Measurements from ENCODE around the gene HINT3. TPM values are rescaled to one million over a fixed set of nuclear protein-coding genes. Genes with fewer than 3 reads are reported as not detected.
A peak's percentile ranks its signal among the peaks of the same experiment; 100 is the strongest.

The HINT3 gene
- total RNA-seq, 1 donor from 2014 or later, result 11.8 TPM

DNA sequence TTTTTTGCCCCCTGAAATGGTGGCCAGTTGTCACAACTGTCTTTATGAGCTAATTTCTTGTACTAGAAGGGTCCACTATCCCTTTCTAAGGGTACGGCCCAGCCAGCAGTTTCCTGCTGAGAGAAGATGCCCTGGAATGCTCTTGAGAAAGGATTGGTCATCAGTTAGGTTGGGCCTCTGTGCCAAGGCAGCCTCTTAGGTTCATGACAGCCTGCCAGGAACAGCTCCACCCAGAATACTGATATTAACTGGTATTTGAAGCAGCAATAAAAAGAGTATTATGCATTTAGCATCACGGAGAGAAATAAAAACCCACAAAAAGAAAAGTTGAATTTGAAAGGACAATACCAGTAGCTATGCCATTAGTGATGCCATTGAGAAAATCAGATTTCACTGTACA is 9.0 kb upstream of the HINT3 start:
- no peak overlapping the region for H3K4me3 ChIP-seq (ENCODE audit: insufficient read depth, low read depth, low read length)
- Mint-ChIP-seq H3K4me3 (ENCODE audit: unreplicated experiment) (no peak overlapping the region), H3K4me1 (ENCODE audit: low read depth, unreplicated experiment) (peaks cover 22% of the 10 kb centered on the region), H3K27me3 (ENCODE audit: low read depth, unreplicated experiment) (no peaks in the 10 kb centered on the region), H3K36me3 (ENCODE audit: low read depth, unreplicated experiment) (no peaks in the 10 kb centered on the region), H3K27ac (ENCODE audit: unreplicated experiment) (no peak overlapping the region), H3K9me3 (ENCODE audit: unreplicated experiment) (no peaks in the 10 kb centered on the region)
- DNase-seq (ENCODE audit: low read depth), result peak; percentile 64
- H3K79me2 ChIP-seq (ENCODE audit: insufficient read depth, low read length), result no peaks in the 10 kb centered on the region
- H4K20me1 ChIP-seq (ENCODE audit: insufficient read depth, low read length), result no peaks in the 10 kb centered on the region
- H3K27ac ChIP-seq (ENCODE audit: low read depth, low read length), result peak overlapping the region; percentile 89
- H3K9me3 ChIP-seq (ENCODE audit: insufficient read depth, low read depth, low read length), result no peaks in the 10 kb centered on the region
- FAIRE-seq, result no peak
- H3K36me3 ChIP-seq (ENCODE audit: insufficient read depth, low read length), result no peaks in the 10 kb centered on the region
- no peak overlapping the region for H3K9ac ChIP-seq (ENCODE audit: low read length)
- peaks cover 33% of the 10 kb centered on the region for H3K4me1 ChIP-seq (ENCODE audit: insufficient read depth, low read length)
- H3K27me3 ChIP-seq (ENCODE audit: insufficient read depth, low read length), result no peaks in the 10 kb centered on the region
- no peak overlapping the region for H3K4me2 ChIP-seq (ENCODE audit: low read length)
- H2AFZ ChIP-seq (ENCODE audit: low read depth, low read length), result no peak overlapping the region
- no peak for TF ChIP-seq EZH2 (IDR thresholded peaks at IDR 0.05; ENCODE audit: insufficient read depth, low read length)
- TF ChIP-seq, protein P1, sequence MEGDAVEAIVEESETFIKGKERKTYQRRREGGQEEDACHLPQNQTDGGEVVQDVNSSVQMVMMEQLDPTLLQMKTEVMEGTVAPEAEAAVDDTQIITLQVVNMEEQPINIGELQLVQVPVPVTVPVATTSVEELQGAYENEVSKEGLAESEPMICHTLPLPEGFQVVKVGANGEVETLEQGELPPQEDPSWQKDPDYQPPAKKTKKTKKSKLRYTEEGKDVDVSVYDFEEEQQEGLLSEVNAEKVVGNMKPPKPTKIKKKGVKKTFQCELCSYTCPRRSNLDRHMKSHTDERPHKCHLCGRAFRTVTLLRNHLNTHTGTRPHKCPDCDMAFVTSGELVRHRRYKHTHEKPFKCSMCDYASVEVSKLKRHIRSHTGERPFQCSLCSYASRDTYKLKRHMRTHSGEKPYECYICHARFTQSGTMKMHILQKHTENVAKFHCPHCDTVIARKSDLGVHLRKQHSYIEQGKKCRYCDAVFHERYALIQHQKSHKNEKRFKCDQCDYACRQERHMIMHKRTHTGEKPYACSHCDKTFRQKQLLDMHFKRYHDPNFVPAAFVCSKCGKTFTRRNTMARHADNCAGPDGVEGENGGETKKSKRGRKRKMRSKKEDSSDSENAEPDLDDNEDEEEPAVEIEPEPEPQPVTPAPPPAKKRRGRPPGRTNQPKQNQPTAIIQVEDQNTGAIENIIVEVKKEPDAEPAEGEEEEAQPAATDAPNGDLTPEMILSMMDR (IDR thresholded peaks at IDR 0.05; ENCODE audit: insufficient read depth, low read depth, low read length), result no peak

- H4K20me1 ChIP-seq (ENCODE audit: insufficient read depth, low read length), result no peaks in the 10 kb centered on the region
- DNase-seq (ENCODE audit: low read depth) (no peak), FAIRE-seq (no peak)
- H3K36me3 ChIP-seq (ENCODE audit: insufficient read depth, low read length), result no peaks in the 10 kb centered on the region
- H2AFZ ChIP-seq (ENCODE audit: low read depth, low read length), result no peak overlapping the region
- Mint-ChIP-seq H3K4me3 (ENCODE audit: unreplicated experiment) (no peak overlapping the region), H3K4me1 (ENCODE audit: low read depth, unreplicated experiment) (peaks cover 18% of the 10 kb centered on the region), H3K36me3 (ENCODE audit: low read depth, unreplicated experiment) (no peaks in the 10 kb centered on the region), H3K27me3 (ENCODE audit: low read depth, unreplicated experiment) (no peaks in the 10 kb centered on the region), H3K9me3 (ENCODE audit: unreplicated experiment) (no peaks in the 10 kb centered on the region), H3K27ac (ENCODE audit: unreplicated experiment) (no peak overlapping the region)
- no peak overlapping the region for H3K9ac ChIP-seq (ENCODE audit: low read length)
- no peaks in the 10 kb centered on the region for H3K79me2 ChIP-seq (ENCODE audit: insufficient read depth, low read length)
- H3K4me3 ChIP-seq (ENCODE audit: insufficient read depth, low read depth, low read length), result no peak overlapping the region
- H3K27me3 ChIP-seq (ENCODE audit: insufficient read depth, low read length), result no peaks in the 10 kb centered on the region
- no peak overlapping the region for H3K4me2 ChIP-seq (ENCODE audit: low read length)
- H3K4me1 ChIP-seq (ENCODE audit: insufficient read depth, low read length), result peaks cover 29% of the 10 kb centered on the region
- TF ChIP-seq, protein P1 (IDR thresholded peaks at IDR 0.05; ENCODE audit: insufficient read depth, low read depth, low read length), result no peak
- no peak for TF ChIP-seq EZH2 (IDR thresholded peaks at IDR 0.05; ENCODE audit: insufficient read depth, low read length)
- H3K27ac ChIP-seq (ENCODE audit: low read depth, low read length), result no peak overlapping the region
- no peaks in the 10 kb centered on the region for H3K9me3 ChIP-seq (ENCODE audit: insufficient read depth, low read depth, low read length)
Measured at GRCh38 chr6:125948455-125948854, 8.1 kb upstream of the HINT3 start.

DNA sequence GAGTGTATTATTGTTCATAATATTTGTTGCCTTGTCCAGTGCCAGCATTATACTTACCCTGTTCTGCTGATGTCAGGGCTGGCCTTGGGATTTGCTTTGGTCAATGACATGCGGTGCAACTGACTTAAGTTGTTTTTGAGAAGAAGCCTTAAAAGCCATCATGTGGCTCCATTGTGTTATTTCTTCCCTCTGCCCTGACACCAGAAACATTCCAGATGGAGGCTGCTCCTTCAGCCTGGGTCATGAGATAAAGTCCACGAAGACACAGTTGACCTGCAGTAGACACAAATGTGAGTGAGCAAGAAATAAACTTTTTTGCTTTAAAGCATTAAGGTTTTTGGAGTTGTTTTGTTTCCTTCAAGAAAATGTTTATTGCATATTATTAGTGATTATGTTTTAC is 7.5 kb upstream of the HINT3 start:
- H3K4me1 Mint-ChIP-seq (ENCODE audit: low read depth, unreplicated experiment), result peaks cover 18% of the 10 kb centered on the region
- no peak for FAIRE-seq

More for the DNA sequence above, 7.5 kb upstream of the HINT3 start:
- TF ChIP-seq EZH2 (IDR thresholded peaks at IDR 0.05; ENCODE audit: insufficient read depth, low read length), result no peak
- Histone ChIP-seq H3K27ac (ENCODE audit: low read depth, low read length) (no peak overlapping the region), H2AFZ (ENCODE audit: low read depth, low read length) (no peak overlapping the region), H3K79me2 (ENCODE audit: insufficient read depth, low read length) (no peaks in the 10 kb centered on the region), H3K4me1 (ENCODE audit: insufficient read depth, low read length) (peaks cover 29% of the 10 kb centered on the region), H4K20me1 (ENCODE audit: insufficient read depth, low read length) (no peaks in the 10 kb centered on the region), H3K4me2 (ENCODE audit: low read length) (no peak overlapping the region), H3K9ac (ENCODE audit: low read length) (no peak overlapping the region), H3K9me3 (ENCODE audit: insufficient read depth, low read depth, low read length) (no peaks in the 10 kb centered on the region), H3K4me3 (ENCODE audit: insufficient read depth, low read depth, low read length) (no peak overlapping the region), H3K36me3 (ENCODE audit: insufficient read depth, low read length) (no peaks in the 10 kb centered on the region), H3K27me3 (ENCODE audit: insufficient read depth, low read length) (peaks cover 2% of the 10 kb centered on the region)
- no peak overlapping the region for H3K4me3 Mint-ChIP-seq (ENCODE audit: unreplicated experiment)
- no peak overlapping the region for H3K27ac Mint-ChIP-seq (ENCODE audit: unreplicated experiment)
- H3K36me3 Mint-ChIP-seq (ENCODE audit: low read depth, unreplicated experiment), result no peaks in the 10 kb centered on the region
- DNase-seq (ENCODE audit: low read depth), result no peak
- H3K27me3 Mint-ChIP-seq (ENCODE audit: low read depth, unreplicated experiment), result no peaks in the 10 kb centered on the region
- H3K9me3 Mint-ChIP-seq (ENCODE audit: unreplicated experiment), result no peaks in the 10 kb centered on the region

All from astrocyte (in vitro differentiated cells and primary cell).